ENCODE data around the gene UCKL1.

Gene UCKL1

GRCh38 chr20:63924241-63924640 lies 32.0 kb downstream of the UCKL1 start:
- no peak for DNase-seq
- H3K36me3 ChIP-seq (replicated peaks; ENCODE audit: insufficient read depth, low read length): peaks cover 5% of the 10 kb centered on the region; the same call in 1 of the 2 replicates
- H2AFZ ChIP-seq (ENCODE audit: low read length): no peak overlapping the region
- H3K4me3 ChIP-seq (ENCODE audit: low read length): no peak overlapping the region
- no peak for TF ChIP-seq EZH2phosphoT487 (IDR thresholded peaks at IDR 0.05; ENCODE audit: low read length)
- no peak for TF ChIP-seq EZH2 (optimal IDR thresholded peaks at IDR 0.05; ENCODE audit: low read depth, low read length)
- TF ChIP-seq CTCF (IDR thresholded peaks at IDR 0.05; ENCODE audit: low read length): no peak
- H4K20me1 ChIP-seq (ENCODE audit: insufficient read depth, low read length): no peaks in the 10 kb centered on the region
- H3K9me3 ChIP-seq (replicated peaks; ENCODE audit: insufficient read depth, low read length): no peaks in the 10 kb centered on the region
- H3K9me2 ChIP-seq (replicated peaks; ENCODE audit: insufficient read depth, low read length): no peaks in the 10 kb centered on the region
- no peak overlapping the region for H3K4me2 ChIP-seq (ENCODE audit: low read depth, low read length)
- H3K9ac ChIP-seq (ENCODE audit: low read length): no peak overlapping the region
- no peak overlapping the region for H3K27ac ChIP-seq (ENCODE audit: low read length)
- no peaks in the 10 kb centered on the region for H3F3A ChIP-seq (ENCODE audit: insufficient read depth, low read length)
- no peaks in the 10 kb centered on the region for H3K4me1 ChIP-seq (ENCODE audit: low read length)
- no peaks in the 10 kb centered on the region for H3K79me2 ChIP-seq (ENCODE audit: low read length)
- H3K27me3 ChIP-seq (replicated peaks; ENCODE audit: insufficient read depth, low read length): no peaks in the 10 kb centered on the region

DNA sequence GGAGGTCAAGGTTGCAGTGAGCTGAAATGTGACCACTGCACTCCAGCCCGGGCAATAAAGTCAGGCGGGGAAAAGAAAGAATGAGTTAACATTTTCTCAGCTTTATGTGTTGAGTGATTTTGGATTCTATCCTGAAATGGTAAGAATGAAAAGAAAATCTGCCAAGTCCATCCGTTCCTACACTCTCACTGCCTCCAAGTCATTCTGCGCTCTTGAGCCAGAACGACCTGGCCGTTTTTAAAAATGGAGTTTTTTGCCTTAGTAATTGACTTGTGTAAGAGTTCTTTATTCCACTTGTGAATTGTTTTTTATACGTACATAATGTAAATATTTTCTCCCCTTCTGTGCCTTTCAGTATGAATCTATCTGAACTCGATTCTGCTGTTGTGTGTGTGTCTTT lies 32.6 kb downstream of the UCKL1 start:
- TF ChIP-seq EZH2phosphoT487 (IDR thresholded peaks at IDR 0.05; ENCODE audit: low read length) (no peak), EZH2 (optimal IDR thresholded peaks at IDR 0.05; ENCODE audit: low read depth, low read length) (no peak), CTCF (IDR thresholded peaks at IDR 0.05; ENCODE audit: low read length) (no peak)
- DNase-seq: no peak
- no peaks in the 10 kb centered on the region for H3K9me3 ChIP-seq (replicated peaks; ENCODE audit: insufficient read depth, low read length)
- H3F3A ChIP-seq (ENCODE audit: insufficient read depth, low read length): no peaks in the 10 kb centered on the region
- H3K4me2 ChIP-seq (ENCODE audit: low read depth, low read length): no peak overlapping the region
- H3K9me2 ChIP-seq (replicated peaks; ENCODE audit: insufficient read depth, low read length): no peaks in the 10 kb centered on the region
- H3K4me3 ChIP-seq (ENCODE audit: low read length): no peak overlapping the region
- no peak overlapping the region for H2AFZ ChIP-seq (ENCODE audit: low read length)
- H3K79me2 ChIP-seq (ENCODE audit: low read length): no peaks in the 10 kb centered on the region
- no peak overlapping the region for H3K27ac ChIP-seq (ENCODE audit: low read length)
- H3K9ac ChIP-seq (ENCODE audit: low read length): no peak overlapping the region
- peaks cover 5% of the 10 kb centered on the region; the same call in 1 of the 2 replicates for H3K36me3 ChIP-seq (replicated peaks; ENCODE audit: insufficient read depth, low read length)
- no peaks in the 10 kb centered on the region for H3K4me1 ChIP-seq (ENCODE audit: low read length)
- H4K20me1 ChIP-seq (ENCODE audit: insufficient read depth, low read length): no peaks in the 10 kb centered on the region
- H3K27me3 ChIP-seq (replicated peaks; ENCODE audit: insufficient read depth, low read length): no peaks in the 10 kb centered on the region

DNA sequence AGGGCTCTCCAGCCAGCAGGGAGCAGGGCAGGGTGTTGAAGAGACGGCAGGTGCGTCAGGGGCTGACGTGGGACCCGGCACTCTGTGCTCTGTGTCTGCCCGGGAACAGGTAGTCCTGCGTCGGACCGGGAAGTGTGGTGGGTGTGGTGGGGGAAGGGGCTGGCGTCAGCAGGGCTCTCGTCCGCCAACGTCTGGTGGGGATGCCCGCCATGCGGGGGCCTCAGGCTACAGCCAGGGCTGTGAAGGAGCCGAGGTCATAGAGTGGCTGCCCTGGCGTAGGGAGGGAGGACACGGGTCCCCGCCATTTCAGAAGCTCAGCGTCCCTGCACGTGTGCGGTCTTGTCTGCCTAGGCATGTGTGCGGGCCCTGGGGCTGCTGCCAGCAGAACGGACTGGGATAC lies 36.0 kb downstream of the UCKL1 start:
- 0 out of 2 replicates have a peak, but pooled peaks cover 4% of the 10 kb centered on the region for H3K79me2 ChIP-seq (ENCODE audit: low read length)
- no peaks in the 10 kb centered on the region for H3K9me3 ChIP-seq (replicated peaks; ENCODE audit: insufficient read depth, low read length)
- H3K9me2 ChIP-seq (replicated peaks; ENCODE audit: insufficient read depth, low read length): no peaks in the 10 kb centered on the region
- TF ChIP-seq EZH2phosphoT487 (IDR thresholded peaks at IDR 0.05; ENCODE audit: low read length) (no peak), EZH2 (optimal IDR thresholded peaks at IDR 0.05; ENCODE audit: low read depth, low read length) (no peak), CTCF (IDR thresholded peaks at IDR 0.05; ENCODE audit: low read length) (no peak)
- H3K4me1 ChIP-seq (ENCODE audit: low read length): no peaks in the 10 kb centered on the region
- H3F3A ChIP-seq (ENCODE audit: insufficient read depth, low read length): no peaks in the 10 kb centered on the region
- no peak overlapping the region for H3K27ac ChIP-seq (ENCODE audit: low read length)
- no peaks in the 10 kb centered on the region for H3K27me3 ChIP-seq (replicated peaks; ENCODE audit: insufficient read depth, low read length)
- H3K4me3 ChIP-seq (ENCODE audit: low read length): no peak overlapping the region
- no peak overlapping the region for H2AFZ ChIP-seq (ENCODE audit: low read length)
- no peak for DNase-seq
- H3K36me3 ChIP-seq (replicated peaks; ENCODE audit: insufficient read depth, low read length): no peaks in the 10 kb centered on the region
- no peaks in the 10 kb centered on the region for H4K20me1 ChIP-seq (ENCODE audit: insufficient read depth, low read length)
- H3K9ac ChIP-seq (ENCODE audit: low read length): no peak overlapping the region
- no peak overlapping the region for H3K4me2 ChIP-seq (ENCODE audit: low read depth, low read length)
